Hematopoietic multipotent progenitor cell (in vitro differentiated cells): ENCODE data around the gene RAB1B. TPM values are rescaled to one million over a fixed set of nuclear protein-coding genes. Genes with fewer than 3 reads are reported as not detected.
"Not testable (repeated sequence)": the region's sequence is repeated elsewhere in the genome, so short reads cannot be mapped to it uniquely, and the experiment has no call there.

Experiments
- DNase-seq, 3 donors: peaks; one replicate each; pipeline ENCODE4 v3.0.0-alpha.2; 2011 to 2015; ENCODE audit warnings: low read depth in 2 of 3, low spot score in 2 of 3
- total RNA-seq: library from RNA; depleted of rRNA; stranded (reverse); fragments of >200 nt; gene quantifications from one replicate; pipeline ENCODE4 v1.2.3, GENCODE V29; 2012

RAB1B gene
- total RNA-seq, 1 donor, result 103 TPM

DNA sequence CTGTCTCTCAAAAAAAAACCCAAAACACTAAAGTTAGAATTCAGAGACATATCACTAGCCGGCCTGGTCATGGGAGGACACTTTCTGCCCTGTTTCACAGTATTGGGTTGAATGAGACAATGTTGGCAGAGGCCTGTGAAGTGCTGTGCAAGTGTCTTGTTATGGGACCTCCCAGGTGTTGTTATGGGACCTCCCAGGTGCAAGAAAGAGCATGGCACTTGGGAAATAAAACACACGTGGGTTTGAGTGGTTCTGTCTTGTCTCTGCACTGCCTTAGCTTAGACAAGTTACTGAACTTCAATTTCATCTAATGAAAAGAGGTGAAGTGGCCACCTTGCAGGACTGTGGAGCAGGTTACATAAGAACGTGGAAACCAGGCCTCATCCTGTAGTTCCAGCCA, 28.9 kb upstream of the RAB1B start:
- DNase-seq, result no peak

- DNase-seq, result no peak
These were observed 28.2 kb upstream of the RAB1B start for GRCh38 chr11:66239998-66240780.

- DNase-seq, result no peak
These were observed 27.7 kb upstream of the RAB1B start for GRCh38 chr11:66240781-66241136.

- DNase-seq, result no peak
These were observed 26.2 kb upstream of the RAB1B start for GRCh38 chr11:66242095-66242765.

- no peak for DNase-seq
These were observed 24.5 kb upstream of the RAB1B start for GRCh38 chr11:66243782-66244535.

- no peak for DNase-seq
These were observed 21.1 kb upstream of the RAB1B start for GRCh38 chr11:66247295-66247694.

DNA sequence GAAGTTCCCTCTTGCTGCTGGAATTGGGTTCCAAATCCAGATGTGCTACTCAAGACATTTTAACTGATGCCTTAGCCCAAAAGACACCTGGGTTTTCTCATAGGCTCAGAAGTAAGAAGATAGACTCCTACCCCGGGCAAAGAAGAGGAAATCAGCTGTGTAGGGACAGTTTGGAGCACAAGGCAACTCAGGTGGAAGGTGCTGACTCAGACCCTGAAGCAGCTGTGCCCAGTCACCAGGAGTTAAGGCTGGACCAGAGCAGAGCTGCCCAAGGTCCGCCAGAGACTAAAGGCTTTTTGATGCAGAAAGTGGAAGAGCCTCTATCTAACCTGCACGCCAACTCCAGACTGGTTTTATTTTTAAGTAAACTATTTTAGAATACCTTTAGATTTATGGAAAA, 20.6 kb upstream of the RAB1B start:
- no peak for DNase-seq

DNA sequence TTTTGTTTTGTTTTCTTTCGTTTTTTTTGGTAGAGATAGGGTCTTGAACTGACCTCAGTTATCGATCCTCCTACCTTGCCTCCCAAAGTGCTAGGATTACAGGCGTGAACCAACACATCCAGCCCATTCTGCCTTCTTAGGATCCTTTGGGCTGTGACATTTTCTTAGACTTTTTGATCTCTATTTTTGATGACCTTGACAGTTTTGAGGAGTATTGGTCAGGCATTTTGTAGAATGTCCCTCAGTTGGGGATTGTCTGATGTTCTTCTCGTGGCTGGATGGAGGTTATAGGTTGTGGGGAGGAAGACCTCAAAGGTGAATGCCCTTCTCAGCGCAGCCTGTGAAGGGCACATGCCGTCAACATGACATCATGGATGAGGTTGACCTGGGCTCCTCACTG, 19.5 kb upstream of the RAB1B start:
- DNase-seq, result no peak

DNA sequence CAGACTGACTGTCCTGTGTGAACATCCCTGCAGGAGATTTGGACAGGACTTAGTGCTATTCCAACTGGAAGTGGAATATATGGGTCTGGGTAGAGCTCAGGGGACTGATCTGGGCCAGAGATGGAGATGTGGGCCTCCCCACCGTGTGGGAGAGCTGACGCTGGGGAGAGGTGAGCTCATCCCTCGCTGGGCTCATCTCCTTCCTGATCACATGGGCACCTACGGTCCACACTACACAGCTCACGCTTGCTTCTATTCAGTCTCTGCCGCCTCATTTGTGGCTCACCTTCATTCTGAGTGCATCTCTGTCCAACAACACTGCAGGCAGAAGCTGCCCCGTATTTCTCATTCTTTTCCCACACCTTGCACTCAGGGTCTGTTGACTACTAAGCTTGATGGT, 16.6 kb upstream of the RAB1B start:
- DNase-seq, result no peak

GRCh38 chr11:66253081-66253480, 15.4 kb upstream of the RAB1B start:
- not testable (repeated sequence) for DNase-seq

GRCh38 chr11:66258473-66258893, 10.0 kb upstream of the RAB1B start:
- DNase-seq, result no peak

- DNase-seq, result no peak
These were observed 9.2 kb upstream of the RAB1B start for GRCh38 chr11:66259225-66259624.

- DNase-seq, result no peak
These were observed 8.5 kb upstream of the RAB1B start for GRCh38 chr11:66259956-66260355.

DNA sequence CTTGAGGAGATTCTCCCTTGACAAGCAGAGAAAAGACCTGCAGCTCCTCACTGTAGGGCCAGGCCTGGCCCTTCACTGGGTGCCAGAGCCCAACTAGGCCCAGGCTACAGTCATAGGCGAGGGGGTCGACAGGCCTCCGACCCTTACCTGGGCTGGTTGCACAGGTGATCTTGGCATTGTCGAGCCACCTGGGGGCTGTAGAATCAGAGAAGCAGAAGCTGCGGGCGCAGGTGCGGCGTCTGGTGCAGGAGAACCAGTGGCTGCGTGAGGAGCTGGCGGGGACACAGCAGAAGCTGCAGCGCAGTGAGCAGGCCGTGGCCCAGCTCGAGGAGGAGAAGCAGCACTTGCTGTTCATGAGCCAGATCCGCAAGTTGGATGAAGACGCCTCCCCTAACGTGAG, 6.9 kb upstream of the RAB1B start:
- DNase-seq, result no peak

GRCh38 chr11:66262191-66262590, 6.2 kb upstream of the RAB1B start:
- DNase-seq, result no peak

DNA sequence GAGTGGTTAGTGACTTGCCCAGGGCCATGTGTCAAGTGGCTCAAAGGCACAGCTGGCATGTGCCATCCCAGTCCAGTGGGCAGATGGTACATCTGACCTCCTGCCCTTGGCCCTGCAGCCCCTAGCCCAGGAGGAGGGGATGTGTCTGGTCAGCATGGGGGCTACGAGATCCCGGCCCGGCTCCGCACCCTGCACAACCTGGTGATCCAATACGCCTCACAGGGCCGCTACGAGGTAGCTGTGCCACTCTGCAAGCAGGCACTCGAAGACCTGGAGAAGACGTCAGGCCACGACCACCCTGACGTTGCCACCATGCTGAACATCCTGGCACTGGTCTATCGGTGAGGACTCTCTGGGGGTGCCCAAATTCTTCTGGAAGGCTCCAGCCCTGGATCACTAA, 5.7 kb upstream of the RAB1B start:
- DNase-seq, result no peak

DNA sequence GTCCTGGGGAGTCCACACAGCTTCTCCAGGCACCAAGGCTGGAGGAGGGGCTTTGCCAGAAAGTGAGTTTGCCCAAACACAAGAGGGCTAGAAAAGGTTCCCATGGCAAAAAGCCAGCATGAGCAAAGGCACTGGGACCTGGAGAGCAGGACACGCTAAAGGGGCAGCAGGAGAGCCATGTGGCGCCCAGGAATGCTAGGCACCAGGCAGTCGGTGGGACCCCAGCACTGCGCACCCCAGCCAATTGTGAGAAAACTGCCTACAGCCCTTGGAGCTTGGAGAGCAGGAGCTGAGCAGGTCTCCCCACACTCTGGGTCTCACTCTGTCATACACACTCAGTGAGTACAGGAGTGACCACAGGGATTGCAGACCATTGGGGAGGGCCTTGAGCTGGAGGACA, 5.2 kb upstream of the RAB1B start:
- DNase-seq, result no peak

GRCh38 chr11:66263785-66264184, 4.7 kb upstream of the RAB1B start:
- no peak for DNase-seq

- no peak for DNase-seq
These were observed 4.1 kb upstream of the RAB1B start for GRCh38 chr11:66264383-66264782.

- peak in 1 of 3 donors; percentile 30 for DNase-seq
These were observed 3.5 kb upstream of the RAB1B start for GRCh38 chr11:66264914-66265313.

- no peak for DNase-seq
These were observed 2.7 kb upstream of the RAB1B start for GRCh38 chr11:66265531-66266377.
